H1 (cell line): ENCODE results near the gene CDYL. TPM values are rescaled to one million over a fixed set of nuclear protein-coding genes. Genes with fewer than 3 reads are reported as not detected.

Source experiments
- CTCF ChIA-PET: fragments of 300-600 bp; sonication (Branson Sonifier 250); formaldehyde crosslinking; loops from one replicate; lab custom pipeline; 2021; ENCODE audit not compliant: partially characterized antibody; lab: Charles Lee
- POLR2A ChIA-PET: fragments of 300-600 bp; sonication (Branson Sonifier 250); formaldehyde crosslinking; loops from one replicate; lab custom pipeline; 2021; ENCODE audit warnings: inconsistent platforms; ENCODE audit not compliant: partially characterized antibody; lab: Charles Lee
- DNase-seq, 2 experiments: peaks; one replicate each; pipeline versions ENCODE4 v3.0.0 to v3.0.0-alpha.2; 2010 to 2022; ENCODE audit warnings: low spot score in 2 of 2, low read depth in 1 of 2, mixed read lengths in 1 of 2
- FAIRE-seq: peaks from 2 replicates; lab custom pipeline; 2011; peaks lifted over from hg19 to GRCh38; lab: Jason Lieb, UNC
- H2AFZ ChIP-seq: 2 replicates; pipeline ENCODE4 v1.8.1; 2012; ENCODE audit warnings: low read length, inconsistent platforms
- H2AK5ac ChIP-seq: 2 replicates; pipeline ENCODE4 v1.6.1; 2013; ENCODE audit warnings: low read depth, low read length
- H2BK120ac ChIP-seq: replicated peaks from 2 replicates; pipeline ENCODE3; 2013; ENCODE audit warnings: low read depth, low read length, inconsistent platforms
- H2BK12ac ChIP-seq: 2 replicates; pipeline ENCODE4 v1.6.1; 2013; ENCODE audit warnings: low read depth, low read length
- H2BK15ac ChIP-seq: 2 replicates; pipeline ENCODE4 v1.6.1; 2013; ENCODE audit warnings: low read length
- H2BK20ac ChIP-seq: 2 replicates; pipeline ENCODE4 v1.6.1; 2013; ENCODE audit warnings: low read length
- H2BK5ac ChIP-seq: 2 replicates; pipeline ENCODE4 v1.6.1; 2013; ENCODE audit warnings: low read depth, low read length
- H3K14ac ChIP-seq: 2 replicates; pipeline ENCODE4 v1.6.1; 2013; ENCODE audit warnings: inconsistent platforms; ENCODE audit not compliant: insufficient read length
- H3K18ac ChIP-seq: 2 replicates; pipeline ENCODE4 v1.6.1; 2013; ENCODE audit warnings: low read length; ENCODE audit errors: extremely low read depth
- H3K23ac ChIP-seq: 2 replicates; pipeline ENCODE4 v1.6.1; 2013; ENCODE audit warnings: inconsistent platforms; ENCODE audit not compliant: insufficient read length
- H3K23me2 ChIP-seq: 2 replicates; pipeline ENCODE4 v1.6.1; 2013; ENCODE audit warnings: low read depth, low read length
- H3K27ac ChIP-seq: 2 replicates; pipeline ENCODE4 v1.6.1; 2011; ENCODE audit warnings: low read depth, low read length, inconsistent platforms
- H3K27me3 ChIP-seq, 4 experiments: replicated peaks in 1 of 4; 1 replicate in 1 of 4; 2 replicates in 3 of 4; pipeline versions ENCODE4 v1.6.1 to v1.8.1; 2011 to 2013; ENCODE audit warnings: low read length in 3 of 4, mild to moderate bottlenecking in 3 of 4, inconsistent platforms in 2 of 4, mixed read lengths in 2 of 4, moderate library complexity in 1 of 4; ENCODE audit not compliant: control insufficient read depth in 3 of 4, insufficient read depth in 3 of 4; ENCODE audit errors: extremely low read depth in 1 of 4
- H3K36me3 ChIP-seq, 4 experiments: 2 replicates each; pipeline versions ENCODE4 v1.6.1 to v1.8.1; 2011 to 2013; ENCODE audit warnings: mild to moderate bottlenecking in 4 of 4, low read length in 3 of 4, moderate library complexity in 2 of 4, control low read depth in 1 of 4, inconsistent platforms in 1 of 4; ENCODE audit not compliant: insufficient read depth in 4 of 4, control insufficient read depth in 2 of 4
- H3K4ac ChIP-seq: replicated peaks from 2 replicates; pipeline ENCODE3; 2013; ENCODE audit warnings: low read length, low read depth, mixed read lengths, inconsistent platforms; ENCODE audit not compliant: insufficient read length
- H3K4me1 ChIP-seq, 4 experiments: replicated peaks in 1 of 4; 1 replicate in 1 of 4; 2 replicates in 3 of 4; pipeline versions ENCODE4 v1.6.1 to v1.8.1; 2011 to 2013; ENCODE audit warnings: low read length in 3 of 4, inconsistent platforms in 2 of 4, mixed read lengths in 1 of 4; ENCODE audit not compliant: insufficient read depth in 4 of 4, control insufficient read depth in 3 of 4
- H3K4me2 ChIP-seq, 2 experiments: 2 replicates each; pipeline versions ENCODE4 v1.6.1 to v1.8.1; 2011 to 2013; ENCODE audit warnings: low read depth in 2 of 2, low read length in 2 of 2, control low read depth in 1 of 2, inconsistent platforms in 1 of 2, mild to moderate bottlenecking in 1 of 2; ENCODE audit not compliant: insufficient read depth in 1 of 2
- H3K4me3 ChIP-seq, 4 experiments: fragments of 200-600, 300-600 bp in 1 of 4; sonication (generic), shearing (Covaris generic), sonication (Bioruptor Twin) in 1 of 4; 2 replicates each; pipeline versions ENCODE4 v1.5.1 to v1.8.1; 2011 to 2016; ENCODE audit warnings: low read length in 4 of 4, low read depth in 3 of 4, control low read depth in 2 of 4, inconsistent platforms in 2 of 4, mild to moderate bottlenecking in 2 of 4, mixed read lengths in 1 of 4, moderate library complexity in 1 of 4; ENCODE audit not compliant: insufficient read depth in 2 of 4; ENCODE audit errors: extremely low read depth in 1 of 4
- H3K56ac ChIP-seq: replicated peaks from 2 replicates; pipeline ENCODE3; 2013; ENCODE audit warnings: low read depth, mild to moderate bottlenecking, mixed read lengths, low read length, inconsistent platforms; ENCODE audit not compliant: insufficient read length
- H3K79me1 ChIP-seq: 2 replicates; pipeline ENCODE4 v1.6.1; 2013; ENCODE audit warnings: low read depth, low read length, control low read depth
- H3K79me2 ChIP-seq, 2 experiments: 2 replicates each; pipeline versions ENCODE4 v1.6.1 to v1.8.1; 2012 to 2013; ENCODE audit warnings: low read length in 2 of 2, mild to moderate bottlenecking in 2 of 2, inconsistent platforms in 1 of 2; ENCODE audit not compliant: insufficient read depth in 2 of 2, control insufficient read depth in 1 of 2
- H3K9ac ChIP-seq, 4 experiments: replicated peaks in 1 of 4; 1 replicate in 1 of 4; 2 replicates in 3 of 4; pipeline versions ENCODE4 v1.6.1 to v1.8.1; 2011 to 2013; ENCODE audit warnings: low read depth in 3 of 4, low read length in 3 of 4, control low read depth in 2 of 4, mild to moderate bottlenecking in 2 of 4, moderate library complexity in 2 of 4, inconsistent platforms in 1 of 4; ENCODE audit errors: extremely low read depth in 1 of 4
- H3K9me3 ChIP-seq, 2 experiments: 2 replicates each; pipeline versions ENCODE4 v1.6.1 to v1.8.1; 2012 to 2013; ENCODE audit warnings: mild to moderate bottlenecking in 2 of 2, moderate library complexity in 2 of 2, control low read depth in 1 of 2, inconsistent platforms in 1 of 2, low read depth in 1 of 2, low read length in 1 of 2, mixed read lengths in 1 of 2; ENCODE audit not compliant: insufficient read depth in 2 of 2
- H4K20me1 ChIP-seq, 2 experiments: replicated peaks in 1 of 2; 2 replicates each; pipeline versions ENCODE3 to v1.8.1; 2011 to 2013; ENCODE audit warnings: inconsistent platforms in 2 of 2, low read length in 2 of 2, mild to moderate bottlenecking in 1 of 2; ENCODE audit not compliant: insufficient read depth in 2 of 2, control insufficient read depth in 1 of 2
- H4K5ac ChIP-seq: 2 replicates; pipeline ENCODE4 v1.6.1; 2013; ENCODE audit warnings: low read length, low read depth, mixed read lengths, inconsistent platforms; ENCODE audit not compliant: insufficient read length
- H4K8ac ChIP-seq: 2 replicates; pipeline ENCODE4 v1.8.0; 2013; ENCODE audit warnings: mild to moderate bottlenecking, moderate library complexity, low read length, inconsistent platforms; ENCODE audit not compliant: insufficient read depth; ENCODE audit errors: extremely low read depth
- H4K91ac ChIP-seq: replicated peaks from 2 replicates; pipeline ENCODE3; 2013; ENCODE audit warnings: low read length, mixed read lengths, inconsistent platforms; ENCODE audit not compliant: insufficient read length
- EGR1 ChIP-seq: IDR thresholded peaks from 2 replicates; pipeline ENCODE4 v1.6.1; 2011; ENCODE audit warnings: low read depth, low read length, borderline replicate concordance
- ZNF274 ChIP-seq: IDR thresholded peaks from 2 replicates; pipeline ENCODE4 v1.7.0; 2012; ENCODE audit warnings: low read length, borderline replicate concordance; ENCODE audit errors: extremely low read depth
- WGBS, 2 experiments: shearing (Covaris generic) in 1 of 2; methylation state at CpG; one replicate each; pipeline versions ENCODE4 v1.1.6 to v1.1.7; 2013 to 2015; ENCODE audit warnings: low lambda C conversion rate in 2 of 2, mixed read lengths in 2 of 2, inconsistent platforms in 1 of 2, low coverage in 1 of 2, missing lambda C conversion rate in 1 of 2; ENCODE audit not compliant: insufficient replicate concordance in 2 of 2, insufficient coverage in 1 of 2, insufficient read length in 1 of 2; ENCODE audit errors: extremely low coverage in 1 of 2, missing lambda C conversion rate in 1 of 2; 5-methylcytosine and 5-hydroxymethylcytosine counted together
- polyA plus RNA-seq, 7 experiments: library from polyadenylated mRNA; depleted of rRNA in 3 of 7; stranded (reverse) in 5 of 7; unstranded in 2 of 7; fragments of >200 nt in 5 of 7; fragments of 200-250 nt in 2 of 7; gene quantifications; 1 replicate in 5 of 7; 2 replicates in 1 of 7; 4 replicates in 1 of 7; pipeline versions ENCODE4 v1.2.1 to v1.2.3, GENCODE V29; 2011 to 2013; ENCODE audit warnings: missing spikeins in 2 of 7, mixed read lengths in 2 of 7
- total RNA-seq: library from RNA; stranded (reverse); fragmentation: NEBNext Ultra II Directional; extraction: Animal tissue kit (Norgen Biotek cat#: 25700); gene quantifications from 2 replicates; pipeline ENCODE4 v1.2.1, GENCODE V29; 2021

CDYL gene
- total and polyA plus RNA-seq, 2 of the 8 experiments (the other 6 are each of a cell fraction or from before 2014, with no cell fraction given) = 56.4 to 119 TPM

- Histone ChIP-seq H3K23me2 (no peaks in the 10 kb centered on the region), H3K4me1 (peaks cover 4 to 20% (median 13%) of the 10 kb centered on the region in 4 experiments; a peak in 6 of 7 replicates), H2BK5ac (no peak overlapping the region), H4K91ac (no peak overlapping the region), H3K4me2 (no peak overlapping the region), H3K18ac (no peak overlapping the region), H3K23ac (no peak overlapping the region), H3K36me3 (no peaks in the 10 kb centered on the region), H2BK20ac (no peak overlapping the region), H2BK120ac (no peak overlapping the region), H2AFZ (no peak overlapping the region), H3K4ac (no peak overlapping the region), H3K56ac (no peak overlapping the region), H4K20me1 (peaks cover 33 to 55% of the 10 kb centered on the region in 2 experiments), H3K79me2 (peaks cover 24 to 100% of the 10 kb centered on the region in 2 experiments), H3K79me1 (peaks cover 18% of the 10 kb centered on the region; the same call in 1 of the 2 replicates), H4K5ac (no peak overlapping the region), H3K27me3 (no peaks in the 10 kb centered on the region; a peak in 1 of 7 replicates), H4K8ac (no peak overlapping the region), H3K9me3 (no peaks in the 10 kb centered on the region), H3K9ac (no peak overlapping the region), H3K27ac (no peak overlapping the region), H3K4me3 (no peak overlapping the region), H3K14ac (no peak overlapping the region), H2AK5ac (no peak overlapping the region), H2BK15ac (no peak overlapping the region), H2BK12ac (no peak overlapping the region)
- FAIRE-seq (no peak), DNase-seq (no peak)
- ChIA-PET POLR2A (no interaction called here), CTCF (interaction anchor here (0.7 to 0.8 kb wide), 2 partner anchors 39 to 168 kb away, joined by 3 to 5 read pairs; no protein-coding TSS in a partner anchor)
- WGBS, 2 experiments = 83% methylated on average over 3 of the region's 3 CpGs; no CpG with 5 or more reads in 1 of the 2 experiments
- no peak for TF ChIP-seq EGR1
- no peak for TF ChIP-seq ZNF274
Measured at GRCh38 chr6:4880363-4880762, 104.2 kb downstream of the CDYL start.
